Measurements from ENCODE around the gene NFYB.

Gene NFYB

DNA sequence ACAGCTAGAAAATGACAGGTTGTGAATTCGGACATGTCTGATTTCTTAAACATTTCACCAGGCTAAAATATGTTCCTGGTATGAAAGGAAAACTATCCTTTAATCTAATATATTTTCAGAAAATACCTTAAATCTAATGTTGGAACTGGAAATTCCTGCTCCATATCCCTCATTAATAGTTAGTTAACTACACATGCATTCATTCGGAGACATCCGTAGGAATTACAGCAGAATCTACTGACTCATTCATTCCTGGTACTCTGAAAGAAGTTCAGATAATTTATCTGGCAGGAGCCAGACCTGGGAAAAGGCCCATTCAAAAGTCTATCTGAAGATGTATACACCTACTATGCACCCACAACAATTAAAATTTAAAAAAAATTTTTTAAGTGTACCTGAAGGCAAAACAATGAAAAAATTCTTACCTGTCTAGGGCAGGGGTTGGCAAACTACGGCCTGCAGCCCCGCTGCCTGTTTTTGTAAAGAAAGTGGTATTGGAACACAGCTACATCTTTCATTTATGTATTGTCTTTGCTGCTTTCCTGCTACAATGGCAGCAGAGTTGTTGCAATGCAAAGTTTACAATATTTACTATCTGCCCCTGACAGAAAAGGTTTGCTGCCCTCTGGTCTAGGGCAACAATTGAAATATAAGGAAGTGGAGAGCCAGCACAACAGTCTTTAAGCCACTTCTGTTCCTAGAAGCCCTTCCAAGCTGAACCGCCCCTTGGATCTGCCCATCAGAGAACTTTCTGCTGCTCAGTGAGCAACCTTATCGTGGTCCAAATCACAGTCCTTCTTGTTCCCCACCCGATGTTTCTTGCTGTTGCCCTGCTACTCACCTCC, 17.9 kb upstream of the NFYB start:
- no peak for DNase-seq

GRCh38 chr12:104154806-104155205, 16.8 kb upstream of the NFYB start:
- no peak for DNase-seq

DNA sequence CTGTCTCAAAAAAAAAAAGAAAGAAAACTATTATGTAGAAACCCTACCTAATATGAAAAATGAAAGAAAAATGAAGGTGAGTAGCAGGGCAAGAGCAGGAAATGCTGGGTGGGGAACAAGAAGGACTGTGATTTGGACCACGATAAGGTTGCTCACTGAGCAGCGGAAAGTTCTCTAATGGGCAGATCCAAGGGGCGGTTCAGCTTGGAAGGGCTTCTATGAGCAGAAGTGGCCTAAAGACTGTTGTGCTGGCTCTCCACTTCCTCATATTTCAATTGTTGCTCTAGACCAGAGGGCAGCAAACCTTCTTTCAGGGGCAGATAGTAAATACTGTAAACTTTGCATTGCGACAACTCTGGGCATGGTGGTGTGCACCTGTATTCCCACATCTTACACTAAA, 16.3 kb upstream of the NFYB start:
- DNase-seq: peak; percentile 42 to 69 (median 62)

GRCh38 chr12:104152685-104153241, 14.8 kb upstream of the NFYB start:
- no peak for DNase-seq

GRCh38 chr12:104150416-104150815, 12.4 kb upstream of the NFYB start:
- no peak for DNase-seq

GRCh38 chr12:104147346-104147745, 9.3 kb upstream of the NFYB start:
- DNase-seq: no peak

DNA sequence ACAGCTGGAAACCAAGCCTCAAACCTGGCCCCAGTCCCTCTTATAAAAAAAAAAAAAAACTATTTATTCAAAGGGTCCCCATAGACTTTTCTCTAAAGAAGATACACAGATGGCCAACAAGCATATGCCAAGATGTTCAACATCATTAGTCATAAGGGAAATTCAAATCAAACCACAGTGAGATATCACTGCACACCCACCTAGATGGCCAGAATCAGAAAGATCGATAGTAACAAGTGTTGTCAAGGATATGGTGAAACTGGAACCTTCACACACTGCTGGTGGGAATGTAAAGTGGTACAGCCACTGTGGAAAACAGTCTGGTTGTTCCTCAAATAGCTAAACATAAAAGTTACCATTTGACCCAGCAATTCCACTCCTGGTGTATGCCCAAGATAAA, 5.9 kb upstream of the NFYB start:
- no peak for DNase-seq

GRCh38 chr12:104143002-104143401, 5.0 kb upstream of the NFYB start:
- no peak for DNase-seq

GRCh38 chr12:104142543-104142942, 4.5 kb upstream of the NFYB start:
- DNase-seq: no peak

DNA sequence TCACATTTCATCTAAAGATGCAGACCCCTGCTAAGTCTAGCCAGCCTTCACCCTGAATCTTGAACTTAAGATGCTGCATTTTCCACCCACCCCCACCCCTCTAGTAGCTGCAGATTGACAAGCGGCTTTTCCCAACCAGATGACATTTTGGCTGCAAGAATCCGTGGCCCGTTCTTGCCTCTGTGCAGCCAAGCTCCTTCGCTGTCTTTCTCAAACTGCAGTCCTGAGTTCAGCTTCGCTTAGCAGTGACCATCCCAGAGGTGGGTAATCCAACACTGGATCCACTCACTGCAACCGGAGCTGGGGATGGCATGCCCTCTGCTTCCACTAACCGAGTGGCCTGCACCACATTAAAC, 765 bp upstream of the NFYB start:
- no peak for DNase-seq

DNA sequence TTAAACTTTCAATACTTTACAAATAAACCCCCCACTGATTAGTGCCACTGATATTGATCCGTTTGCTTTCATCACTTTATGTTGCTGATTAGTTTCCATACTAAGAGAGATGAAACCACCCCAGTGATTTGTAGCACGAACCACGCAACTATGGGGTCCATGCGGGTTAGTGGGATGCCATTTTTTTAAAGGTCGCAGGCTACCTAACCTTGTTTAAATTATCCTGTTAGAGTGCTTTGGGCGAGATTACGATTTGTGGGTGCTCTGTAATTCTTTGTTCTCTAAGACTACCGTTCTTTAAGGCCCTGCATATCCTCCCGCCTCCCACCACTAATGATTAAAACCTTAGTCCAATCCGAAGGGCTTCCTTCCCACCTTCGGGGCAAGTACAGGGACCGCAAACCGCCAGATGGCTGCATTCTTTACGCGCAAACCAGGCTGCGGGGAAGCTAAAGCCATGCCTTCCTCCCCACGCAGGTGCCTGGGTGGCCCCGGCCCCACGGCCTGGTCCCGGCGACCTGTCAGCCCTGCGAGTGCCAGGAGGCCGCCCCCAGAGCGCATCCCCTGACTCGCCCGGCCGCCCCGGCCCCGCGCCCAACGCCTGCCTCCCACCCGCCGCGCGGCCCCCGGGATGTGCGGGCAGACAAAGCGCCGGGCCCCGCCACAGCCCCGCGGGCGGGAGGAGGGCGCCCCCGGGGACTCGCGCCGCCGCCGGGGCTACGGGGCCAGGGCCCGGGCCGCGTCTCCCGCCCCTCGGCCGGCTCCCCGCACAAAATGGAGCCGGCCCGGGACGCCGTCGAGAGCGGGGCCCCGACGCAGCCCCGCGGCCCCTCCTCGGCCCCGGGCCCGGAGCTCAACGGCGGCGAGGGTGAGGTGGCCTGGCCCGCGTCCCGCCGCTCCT, 759 bp downstream of the NFYB start:
- peak; percentile 19 to 60 (median 46) for DNase-seq

GRCh38 chr12:104136577-104136976, 1.4 kb downstream of the NFYB start:
- no peak for DNase-seq

DNA sequence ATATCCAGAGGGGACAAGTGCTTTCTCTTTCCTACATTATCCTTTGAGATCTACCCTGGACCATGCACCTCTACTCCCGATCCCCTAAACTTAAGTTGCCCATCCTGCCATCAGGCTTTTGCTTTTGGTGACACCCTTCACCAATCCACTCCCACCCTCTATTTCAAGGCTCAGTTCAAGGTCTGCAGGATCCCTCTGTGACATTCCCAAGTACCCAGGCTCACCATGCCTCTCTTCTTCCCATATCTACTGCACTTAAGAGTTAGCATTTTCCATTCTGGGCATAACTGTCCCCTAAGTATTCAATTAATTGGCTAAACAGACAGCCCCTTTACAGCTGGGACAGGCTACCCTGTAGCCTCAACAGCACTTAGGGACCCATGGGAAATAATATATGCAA, 3.1 kb downstream of the NFYB start:
- no peak for DNase-seq

GRCh38 chr12:104133866-104134265, 4.1 kb downstream of the NFYB start:
- no peak for DNase-seq

DNA sequence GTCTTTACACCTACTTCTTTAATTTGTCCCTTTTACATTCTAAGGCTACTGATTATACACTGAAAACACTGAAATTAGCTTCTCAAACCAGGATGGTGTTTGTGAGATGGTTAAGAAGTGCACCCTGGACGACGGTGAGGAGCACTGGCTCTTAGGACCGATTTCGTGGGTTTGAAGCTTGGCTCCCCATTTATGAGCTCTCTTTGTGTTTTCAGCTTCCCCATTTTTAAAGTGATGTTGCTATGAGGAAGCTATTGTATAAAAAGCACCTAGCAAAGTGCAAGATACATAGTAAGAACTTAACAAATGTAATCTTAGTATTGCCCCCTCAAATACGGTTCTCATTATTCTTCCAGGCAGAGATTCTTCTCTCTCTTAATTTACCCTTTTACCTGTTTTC, 4.7 kb downstream of the NFYB start:
- peak in 3 of 4 experiments; percentile 15 to 45 (median 24) for DNase-seq

DNA sequence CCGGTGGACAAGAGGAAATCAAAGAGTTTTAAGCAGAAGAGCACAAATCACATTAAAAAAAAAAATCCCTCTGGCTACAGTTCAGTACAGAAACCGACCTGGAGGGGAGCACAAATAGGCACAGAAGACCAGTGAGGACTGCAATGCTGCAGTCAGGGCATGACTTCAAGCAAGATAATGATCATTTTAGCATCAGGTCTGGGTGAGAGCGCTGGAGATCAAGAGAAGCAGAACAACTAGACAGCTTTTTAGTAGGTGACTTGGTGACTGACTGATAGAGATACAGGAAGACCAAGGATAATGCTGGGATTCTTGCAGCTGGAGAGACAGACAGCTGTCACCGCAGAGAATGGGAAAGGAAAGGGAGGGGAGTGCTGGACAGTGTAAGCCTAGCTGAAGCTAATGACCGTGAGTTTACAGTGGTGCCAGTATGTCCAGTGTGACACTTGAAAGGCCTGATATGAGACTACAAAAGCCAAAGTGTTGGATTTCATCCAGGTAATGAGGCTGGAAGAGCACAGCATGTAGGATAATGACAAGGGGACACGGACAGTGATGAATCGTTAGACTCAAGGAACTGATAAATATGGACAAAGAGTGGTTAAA, 5.6 kb downstream of the NFYB start:
- DNase-seq: no peak

- no peak for DNase-seq
These were observed 6.4 kb downstream of the NFYB start for GRCh38 chr12:104131609-104132008.

DNA sequence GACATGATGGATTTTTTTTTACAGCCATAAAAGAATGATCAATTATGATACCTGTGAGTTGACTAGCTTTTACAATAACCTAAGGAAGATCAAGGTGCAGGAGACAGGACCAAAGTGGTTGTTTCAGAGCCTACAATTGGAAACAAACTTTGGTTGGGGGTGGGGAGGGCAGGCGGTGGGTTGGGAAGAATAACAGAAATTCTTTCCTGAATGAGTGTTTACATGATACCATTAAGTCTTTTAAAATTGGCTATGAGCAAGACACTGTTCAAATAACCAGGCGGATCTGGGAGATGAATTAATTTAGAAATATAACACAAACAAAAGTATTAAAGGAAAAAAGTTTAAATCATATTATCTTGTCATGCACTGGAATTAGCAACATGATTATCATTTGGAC, 7.2 kb downstream of the NFYB start:
- DNase-seq: no peak

DNA sequence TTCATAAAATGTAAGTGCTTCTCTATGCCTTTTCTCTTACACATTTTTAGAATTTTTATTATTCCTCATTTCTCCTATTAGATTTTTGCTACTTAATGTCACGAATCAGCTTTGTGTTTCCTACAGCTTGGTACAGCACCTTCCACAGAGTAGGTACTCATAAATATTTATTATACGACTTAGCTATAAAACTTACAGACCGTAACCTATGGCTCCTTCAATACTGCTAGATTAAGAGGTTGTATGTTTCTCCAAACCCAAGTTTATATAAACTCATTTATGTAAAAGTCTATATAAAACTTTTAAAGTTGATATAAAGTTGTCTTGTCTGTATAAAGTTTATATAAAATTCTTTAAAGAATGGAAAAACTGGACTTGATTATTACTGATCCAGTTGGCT, 11.5 kb downstream of the NFYB start:
- DNase-seq: no peak

DNA sequence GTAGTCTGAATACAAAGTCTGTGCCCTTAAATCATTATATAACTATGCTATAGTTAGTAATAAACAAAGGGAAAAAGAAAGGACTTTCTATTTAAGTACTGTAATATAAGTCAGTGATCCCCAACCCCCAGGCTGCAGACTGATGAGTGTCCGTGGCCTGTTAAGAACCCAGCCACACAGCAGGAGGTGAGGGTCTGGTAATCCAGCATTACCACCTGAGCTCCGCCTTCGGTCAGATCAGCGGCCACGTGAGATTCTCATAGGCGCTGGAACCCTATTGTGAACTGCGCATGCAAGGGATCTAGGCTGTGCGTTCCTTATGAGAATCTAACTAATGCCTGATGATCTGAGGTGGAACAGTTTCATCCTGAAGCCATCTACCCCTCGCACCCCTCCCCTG, 15.7 kb downstream of the NFYB start:
- no peak for DNase-seq

DNA sequence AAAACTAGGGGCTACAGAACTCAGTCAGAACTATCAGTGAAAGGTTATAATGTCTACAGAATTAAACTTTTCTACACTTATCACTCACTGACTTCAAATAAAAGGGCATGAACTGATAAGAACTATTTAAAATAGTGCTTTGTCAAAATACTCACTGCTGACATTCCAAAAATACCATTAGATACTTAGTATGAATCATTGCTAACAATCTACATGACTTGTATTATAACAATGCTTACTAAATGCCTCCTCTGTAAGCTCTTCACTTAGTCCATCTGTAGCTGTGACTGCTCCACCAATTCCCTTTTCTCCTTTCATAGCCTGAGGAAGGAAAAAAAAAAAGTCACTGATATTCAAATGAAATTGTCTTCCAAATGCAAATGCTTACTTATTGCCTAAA, 17.0 kb downstream of the NFYB start:
- no peak for DNase-seq

DNA sequence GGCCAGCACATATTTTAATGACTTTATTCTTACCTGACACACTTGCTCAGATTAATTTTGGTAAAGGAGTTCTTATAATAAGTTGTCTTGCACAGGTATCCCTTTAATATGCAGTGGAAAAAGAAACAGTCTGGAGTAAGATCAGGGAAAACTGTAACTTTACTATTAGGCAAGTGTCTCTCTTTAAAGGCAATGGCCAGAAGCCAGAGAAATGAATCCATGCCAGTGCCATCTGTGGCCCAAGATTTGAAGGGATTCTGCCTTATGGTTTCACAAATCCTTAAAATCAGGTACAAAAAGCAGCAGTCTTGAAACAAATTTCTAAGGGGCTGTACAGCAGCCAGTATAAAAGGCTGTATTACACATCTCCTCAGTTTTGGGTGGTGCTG, 22.4 kb downstream of the NFYB start:
- DNase-seq: no peak
